GM18519 (cell line): ENCODE results near the gene GPR4.

Source experiments
- ATAC-seq: cut with Tn5 transposase; IDR thresholded peaks from one replicate; pipeline ENCODE4 v1.9.1; 2021; ENCODE audit warnings: mild to moderate bottlenecking, moderate library complexity; ENCODE audit not compliant: unreplicated experiment, low FRiP score

GPR4 gene

GRCh38 chr19:45601524-45602374, at the start of gene GPR4:
Gene GPR4, minus strand, starts transcription at chr19:45602212. Its CDS starts 10,346 bp downstream, at chr19:45591866.
- no peak for ATAC-seq

GRCh38 chr19:45650722-45651121, 48.7 kb upstream of the GPR4 start:
- no peak for ATAC-seq

GRCh38 chr19:45646345-45646698, 44.3 kb upstream of the GPR4 start:
- no peak for ATAC-seq

- no peak for ATAC-seq
These were observed 43.8 kb upstream of the GPR4 start for GRCh38 chr19:45645631-45646344.

- ATAC-seq: no peak
These were observed 43.1 kb upstream of the GPR4 start for GRCh38 chr19:45645068-45645630.

GRCh38 chr19:45643927-45644771, 42.1 kb upstream of the GPR4 start:
- no peak for ATAC-seq

- no peak for ATAC-seq
These were observed 41.3 kb upstream of the GPR4 start for GRCh38 chr19:45643024-45643926.

GRCh38 chr19:45641274-45642105, 39.5 kb upstream of the GPR4 start:
- no peak for ATAC-seq

GRCh38 chr19:45640849-45641273, 38.8 kb upstream of the GPR4 start:
- no peak for ATAC-seq

- no peak for ATAC-seq
These were observed 37.1 kb upstream of the GPR4 start, which contains the start of gene EML2 for GRCh38 chr19:45638930-45639729. Gene EML2, minus strand, starts transcription at chr19:45639397. Its CDS starts 21 bp downstream, at chr19:45639376.

- no peak for ATAC-seq
These were observed 36.1 kb upstream of the GPR4 start for GRCh38 chr19:45637890-45638667.

- no peak for ATAC-seq
These were observed 34.9 kb upstream of the GPR4 start for GRCh38 chr19:45636902-45637301.

GRCh38 chr19:45636275-45636674, 34.3 kb upstream of the GPR4 start:
- no peak for ATAC-seq

- ATAC-seq: no peak
These were observed 30.6 kb upstream of the GPR4 start for GRCh38 chr19:45632468-45633196.

- ATAC-seq: no peak
These were observed 28.5 kb upstream of the GPR4 start for GRCh38 chr19:45630463-45630862.

- no peak for ATAC-seq
These were observed 27.7 kb upstream of the GPR4 start for GRCh38 chr19:45629704-45630103.
